CD4-positive, CD25-positive, alpha-beta regulatory T cell (primary cell): ENCODE measurements around the gene IGSF9. TPM values are rescaled to one million over a fixed set of nuclear protein-coding genes. Genes with fewer than 3 reads are reported as not detected.
A peak's percentile ranks its signal among the peaks of the same experiment; 100 is the strongest.

Experiments used
- ATAC-seq, 2 donors: fragments of 150-1000 bp; cut with Tn5 transposase; one replicate each; pipeline ENCODE4 v1.10.0; 2021; ENCODE audit warnings: low read depth in 2 of 2, moderate number of reproducible peaks in 2 of 2, moderate library complexity in 1 of 2
- DNase-seq, 3 donors: peaks; one replicate each; pipeline versions ENCODE4 v3.0.0 to v3.0.0-alpha.2; 2012 to 2022; ENCODE audit warnings: mixed read lengths in 1 of 3
- H3K27ac ChIP-seq: one replicate; pipeline ENCODE4 v1.7.0; 2013; ENCODE audit warnings: mild to moderate bottlenecking, low read length; ENCODE audit not compliant: insufficient read depth, poor library complexity, severe bottlenecking
- H3K27me3 ChIP-seq: one replicate; pipeline ENCODE4 v1.7.0; 2013; ENCODE audit warnings: low read length; ENCODE audit not compliant: control insufficient read depth, insufficient read depth
- H3K36me3 ChIP-seq: one replicate; pipeline ENCODE4 v1.7.0; 2013; ENCODE audit warnings: mild to moderate bottlenecking, low read length, moderate library complexity; ENCODE audit not compliant: control insufficient read depth, insufficient read depth
- H3K4me1 ChIP-seq: 2 replicates; pipeline ENCODE4 v1.7.0; 2013; ENCODE audit warnings: mild to moderate bottlenecking, low read length; ENCODE audit not compliant: insufficient read depth, control insufficient read depth, poor library complexity, severe bottlenecking
- H3K4me3 ChIP-seq: one replicate; pipeline ENCODE4 v1.7.0; 2013; ENCODE audit warnings: low read depth, mild to moderate bottlenecking, low read length, moderate library complexity
- H3K9me3 ChIP-seq, 2 experiments: 1 replicate in 1 of 2; 2 replicates in 1 of 2; pipeline ENCODE4 v1.7.0; 2013; ENCODE audit warnings: low read length in 2 of 2, mild to moderate bottlenecking in 1 of 2, moderate library complexity in 1 of 2; ENCODE audit not compliant: control insufficient read depth in 2 of 2
- H3K27ac Mint-ChIP-seq, 3 donors: one replicate each; pipeline ENCODE4 v1.8.0; 2020 to 2022; ENCODE audit warnings: mild to moderate bottlenecking in 3 of 3, mixed read lengths in 3 of 3, moderate library complexity in 2 of 3
- H3K27me3 Mint-ChIP-seq: one replicate; pipeline ENCODE4 v1.8.0; 2022; ENCODE audit warnings: mild to moderate bottlenecking, mixed read lengths
- H3K36me3 Mint-ChIP-seq: one replicate; pipeline ENCODE4 v1.8.0; 2020; ENCODE audit warnings: mixed read lengths
- H3K4me1 Mint-ChIP-seq, 4 donors: one replicate each; pipeline ENCODE4 v1.8.0; 2020 to 2022; ENCODE audit warnings: mixed read lengths in 4 of 4, mild to moderate bottlenecking in 1 of 4
- H3K4me3 Mint-ChIP-seq, 4 donors: one replicate each; pipeline ENCODE4 v1.8.0; 2020 to 2022; ENCODE audit warnings: mild to moderate bottlenecking in 4 of 4, mixed read lengths in 4 of 4, moderate library complexity in 3 of 4
- H3K9me3 Mint-ChIP-seq, 7 donors: one replicate each; pipeline ENCODE4 v1.8.0; 2020 to 2022; ENCODE audit warnings: mixed read lengths in 7 of 7, mild to moderate bottlenecking in 3 of 7, moderate library complexity in 2 of 7
- polyA plus RNA-seq, 4 donors: library from polyadenylated mRNA; unstranded; fragments of 300-500 nt; fragmentation: Illumina TruSeq; gene quantifications; one replicate each; pipeline ENCODE4 v1.2.3, GENCODE V29; 2021
- total RNA-seq: library from RNA; stranded (reverse); gene quantifications from one replicate; pipeline ENCODE4 v1.2.3, GENCODE V29; 2022

Gene IGSF9
- total and polyA plus RNA-seq, 5 donors from 2014 or later: 0.23 TPM; not detected in 4

DNA sequence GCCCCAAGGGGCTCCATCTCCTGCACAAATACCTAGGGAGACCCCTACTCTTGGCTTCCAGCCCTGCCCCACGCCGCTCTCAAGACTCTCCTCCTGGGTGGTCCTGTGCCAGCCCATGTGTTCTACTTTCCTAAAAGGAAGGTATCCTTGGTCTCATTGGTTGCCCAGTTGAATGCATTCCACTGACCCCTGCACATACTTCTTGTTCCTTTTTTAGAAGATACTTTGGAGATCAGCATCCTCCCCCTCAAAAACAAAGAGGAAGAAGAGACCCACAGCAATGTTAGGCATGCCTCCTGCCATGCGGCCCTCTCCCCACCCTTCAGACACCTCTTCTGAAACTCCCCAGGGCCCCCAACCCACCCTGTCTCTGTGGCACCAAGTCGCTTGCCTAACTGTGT lies 4.6 kb upstream of the IGSF9 start:
- Histone ChIP-seq H3K36me3 (no peaks in the 10 kb centered on the region), H3K27me3 (peaks cover 15% of the 10 kb centered on the region), H3K4me1 (peaks cover 6% of the 10 kb centered on the region), H3K9me3 (no peaks in the 10 kb centered on the region), H3K27ac (no peak overlapping the region), H3K4me3 (no peak overlapping the region)
- no peaks in the 10 kb centered on the region for H3K36me3 Mint-ChIP-seq
- peaks cover 0 to 12% (median 0%) of the 10 kb centered on the region in 4 donors for H3K4me1 Mint-ChIP-seq
- H3K4me3 Mint-ChIP-seq: no peak overlapping the region
- no peak overlapping the region for H3K27ac Mint-ChIP-seq
- DNase-seq (no peak), ATAC-seq (no peak)
- H3K9me3 Mint-ChIP-seq: peaks cover 0 to 4% (median 0%) of the 10 kb centered on the region in 7 donors
- peaks cover 48% of the 10 kb centered on the region for H3K27me3 Mint-ChIP-seq

DNA sequence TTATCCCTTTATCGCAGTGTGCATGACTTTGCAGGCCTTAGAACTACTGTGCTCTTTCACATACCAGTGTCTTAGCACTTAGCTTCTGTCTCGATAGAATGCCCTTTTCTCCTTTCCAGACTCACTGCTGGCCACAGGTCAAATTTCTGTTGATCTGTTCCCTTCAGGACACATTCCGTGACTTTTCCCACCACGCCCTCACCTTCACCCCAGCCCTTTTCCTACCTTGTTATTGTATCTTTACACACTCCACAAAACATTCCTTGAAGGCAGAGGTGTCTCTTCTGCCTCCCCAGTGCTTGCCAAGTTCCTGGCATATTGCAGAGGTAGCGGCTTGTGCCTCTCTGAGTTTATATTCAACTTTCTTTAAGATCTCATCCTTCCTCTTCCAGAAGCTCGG lies 3.7 kb upstream of the IGSF9 start:
- ATAC-seq (no peak), DNase-seq (no peak)
- H3K27ac Mint-ChIP-seq: no peak overlapping the region
- no peaks in the 10 kb centered on the region for H3K9me3 ChIP-seq
- peaks cover 50% of the 10 kb centered on the region for H3K27me3 Mint-ChIP-seq
- no peaks in the 10 kb centered on the region for H3K36me3 Mint-ChIP-seq
- no peak overlapping the region for H3K4me3 Mint-ChIP-seq
- no peak overlapping the region for H3K4me3 ChIP-seq
- H3K27me3 ChIP-seq: peaks cover 20% of the 10 kb centered on the region
- peaks cover 0 to 4% (median 0%) of the 10 kb centered on the region in 7 donors for H3K9me3 Mint-ChIP-seq
- H3K4me1 ChIP-seq: peaks cover 8% of the 10 kb centered on the region
- peaks cover 0 to 15% (median 0%) of the 10 kb centered on the region in 4 donors for H3K4me1 Mint-ChIP-seq
- H3K36me3 ChIP-seq: no peaks in the 10 kb centered on the region
- H3K27ac ChIP-seq: no peak overlapping the region

DNA sequence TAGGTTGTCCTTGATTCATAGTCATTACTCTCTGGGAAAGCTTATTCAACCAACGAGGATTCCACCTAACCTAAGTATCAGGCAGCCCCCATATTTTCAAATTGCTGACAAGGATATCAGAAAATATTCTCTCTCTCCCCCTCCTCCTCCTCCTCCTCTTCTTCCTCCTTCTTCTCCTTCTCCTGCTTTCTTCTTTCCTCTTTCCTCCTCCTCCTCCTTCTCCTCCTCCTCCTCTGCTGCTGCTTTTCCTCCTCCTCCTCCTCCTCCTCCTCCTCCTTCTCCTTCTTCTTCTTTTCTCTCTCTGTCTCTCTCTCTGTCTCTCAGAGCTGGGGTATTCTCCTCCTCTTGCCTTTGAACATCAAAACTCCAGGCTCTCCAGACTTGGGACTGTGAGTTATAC lies 2.5 kb upstream of the IGSF9 start:
- Mint-ChIP-seq H3K9me3 (peaks cover 0 to 3% (median 0%) of the 10 kb centered on the region in 7 donors), H3K27ac (no peak overlapping the region), H3K4me3 (no peak overlapping the region), H3K36me3 (no peaks in the 10 kb centered on the region), H3K4me1 (peaks cover 0 to 15% (median 0%) of the 10 kb centered on the region in 4 donors), H3K27me3 (peaks cover 53% of the 10 kb centered on the region)
- no peaks in the 10 kb centered on the region for H3K36me3 ChIP-seq
- H3K4me1 ChIP-seq: peaks cover 8% of the 10 kb centered on the region
- no peak for DNase-seq
- peaks cover 20% of the 10 kb centered on the region for H3K27me3 ChIP-seq
- H3K4me3 ChIP-seq: no peak overlapping the region
- H3K27ac ChIP-seq: no peak overlapping the region
- ATAC-seq: no peak
- no peaks in the 10 kb centered on the region for H3K9me3 ChIP-seq

DNA sequence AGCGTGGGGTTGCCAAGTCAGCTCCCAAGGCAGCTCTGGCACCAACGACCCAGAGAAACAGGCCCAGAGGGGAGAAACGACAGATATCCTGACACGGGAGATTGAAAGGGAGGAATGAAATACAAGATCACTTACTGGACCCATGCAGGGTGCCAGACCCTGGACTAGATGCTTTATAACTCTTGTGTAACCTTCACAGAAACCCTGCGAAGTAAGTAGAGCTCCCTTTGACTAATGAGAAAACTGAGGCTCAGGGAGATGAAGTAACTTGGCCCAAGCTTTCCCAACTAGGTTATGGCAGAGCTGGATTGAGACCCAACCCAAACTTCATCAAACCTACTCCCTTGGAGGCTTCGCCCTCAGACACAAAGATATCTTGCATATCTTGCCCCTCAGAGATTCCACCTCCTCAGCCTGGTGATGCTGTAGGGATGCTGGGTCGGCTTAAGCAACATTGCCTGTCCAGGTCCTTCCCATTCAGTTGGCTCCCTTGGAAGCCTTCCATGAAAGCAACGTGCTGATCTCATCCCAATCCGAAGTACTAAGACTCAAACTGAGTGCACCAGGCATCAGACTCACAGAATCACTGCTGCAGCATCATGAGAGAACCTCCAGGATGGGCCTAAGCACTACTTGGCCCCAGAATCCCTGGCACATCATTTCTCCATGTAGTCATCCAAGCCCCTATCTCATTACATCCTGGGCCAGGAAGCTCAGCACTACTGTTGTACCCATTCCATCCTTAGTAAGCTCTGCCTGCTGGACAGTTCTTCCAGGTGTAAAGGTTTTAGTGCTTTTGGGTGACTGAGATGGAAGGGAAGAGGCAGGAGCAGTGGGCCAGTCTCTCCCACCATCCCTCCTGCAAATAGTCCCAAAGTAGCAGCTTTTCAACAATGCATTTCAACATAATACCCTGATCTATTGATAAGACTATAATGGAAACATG lies 1.1 kb upstream of the IGSF9 start:
- Mint-ChIP-seq H3K4me1 (peaks cover 0 to 15% (median 0%) of the 10 kb centered on the region in 4 donors), H3K27ac (no peak overlapping the region), H3K36me3 (no peaks in the 10 kb centered on the region), H3K27me3 (peaks cover 48% of the 10 kb centered on the region), H3K9me3 (peaks cover 0 to 3% (median 0%) of the 10 kb centered on the region in 7 donors), H3K4me3 (peak overlapping the region in 2 of 4 donors; percentile 30 to 46)
- H3K36me3 ChIP-seq: no peaks in the 10 kb centered on the region
- ATAC-seq (no peak), DNase-seq (no peak)
- peaks cover 18% of the 10 kb centered on the region for H3K27me3 ChIP-seq
- H3K9me3 ChIP-seq: no peaks in the 10 kb centered on the region
- peaks cover 8% of the 10 kb centered on the region for H3K4me1 ChIP-seq
- H3K4me3 ChIP-seq: no peak overlapping the region
- H3K27ac ChIP-seq: no peak overlapping the region

DNA sequence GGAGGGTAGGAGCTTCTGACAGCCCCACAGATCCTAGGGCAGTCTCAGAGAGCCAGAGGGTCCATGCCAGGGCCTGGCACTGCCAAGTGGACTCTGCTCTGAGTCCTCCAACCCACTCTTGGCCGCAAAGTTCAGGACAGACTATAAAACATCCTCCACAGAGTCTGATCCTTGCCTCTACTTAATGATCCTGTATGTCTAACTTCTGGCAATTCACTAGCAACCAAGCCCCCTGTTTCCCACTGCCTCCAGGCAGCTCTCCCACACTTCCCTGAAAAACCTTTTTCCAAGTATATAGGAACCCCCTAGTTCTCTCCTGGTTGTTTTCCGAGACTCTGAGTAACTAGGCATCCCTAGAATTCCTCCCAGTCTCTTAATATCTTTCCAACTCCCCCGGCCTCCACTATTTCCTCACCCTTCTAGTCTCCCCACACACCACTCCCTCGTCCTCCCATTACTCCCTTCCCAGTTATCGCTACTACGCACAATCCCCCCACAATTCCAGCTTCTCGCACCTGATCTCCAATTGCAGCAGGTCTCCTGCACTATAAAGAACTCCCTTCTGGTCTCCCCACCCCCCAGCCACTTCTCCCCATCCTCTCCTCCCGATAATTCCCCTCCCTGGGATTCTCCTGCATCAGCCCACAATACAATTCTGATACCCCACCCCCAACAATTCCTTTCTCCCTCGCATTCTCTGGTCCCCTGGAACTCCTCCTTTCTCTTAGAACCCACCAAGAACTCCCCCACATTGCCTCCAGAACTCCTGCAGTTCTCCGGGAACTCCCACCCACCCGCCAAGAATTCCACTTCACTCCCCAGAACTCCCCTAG lies 574 bp downstream of the IGSF9 start:
- no peak for ATAC-seq
- Mint-ChIP-seq H3K4me3 (peak overlapping the region in 2 of 4 donors; percentile 66 to 86), H3K27me3 (peaks cover 52% of the 10 kb centered on the region), H3K4me1 (peaks cover 0 to 15% (median 0%) of the 10 kb centered on the region in 4 donors), H3K27ac (peak overlapping the region in 1 of 3 donors; percentile 80), H3K9me3 (peaks cover 0 to 3% (median 0%) of the 10 kb centered on the region in 7 donors), H3K36me3 (no peaks in the 10 kb centered on the region)
- Histone ChIP-seq H3K27ac (no peak overlapping the region), H3K36me3 (no peaks in the 10 kb centered on the region), H3K4me3 (no peak overlapping the region), H3K4me1 (peaks cover 8% of the 10 kb centered on the region), H3K9me3 (no peaks in the 10 kb centered on the region), H3K27me3 (peaks cover 18% of the 10 kb centered on the region)
- no peak for DNase-seq

DNA sequence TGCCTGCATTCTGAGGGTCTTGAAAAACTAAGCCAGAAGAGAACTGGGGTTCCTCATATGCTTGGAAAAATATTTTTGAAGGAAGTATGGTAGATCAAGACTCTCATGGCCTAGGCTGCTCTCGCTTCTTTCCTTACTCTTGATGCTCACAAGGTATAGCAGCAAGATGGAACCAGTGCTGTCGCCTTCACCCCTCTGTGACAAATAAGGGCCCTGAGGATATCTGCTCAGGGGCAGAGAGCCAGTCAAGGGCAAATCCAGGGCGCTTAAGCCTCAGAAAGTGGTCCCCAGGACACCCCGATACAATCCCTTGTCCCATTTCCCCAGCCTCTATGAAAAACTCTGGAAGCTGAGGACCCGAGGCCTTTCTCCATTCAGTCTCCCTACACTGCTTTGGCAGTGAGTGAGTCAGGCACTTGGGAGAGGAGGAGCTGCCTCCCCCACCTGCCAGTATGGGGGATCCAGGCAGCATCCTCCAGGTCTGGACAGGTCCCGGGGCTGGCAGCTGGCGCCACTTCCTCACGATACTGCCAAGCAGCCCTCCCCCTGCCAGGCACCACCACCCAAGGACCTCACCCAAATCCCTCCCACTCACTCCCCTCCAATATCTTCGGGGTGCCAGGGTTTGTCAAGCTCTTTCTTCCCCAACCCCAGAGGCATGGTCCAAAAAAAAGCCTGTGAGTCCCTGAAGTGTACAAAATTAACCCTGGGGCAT lies 1.3 kb downstream of the IGSF9 start:
- H3K27me3 ChIP-seq: peaks cover 18% of the 10 kb centered on the region
- no peak overlapping the region for H3K4me3 ChIP-seq
- Mint-ChIP-seq H3K9me3 (peaks cover 0 to 3% (median 0%) of the 10 kb centered on the region in 7 donors), H3K4me3 (no peak overlapping the region), H3K27ac (no peak overlapping the region), H3K36me3 (peaks cover 2% of the 10 kb centered on the region), H3K4me1 (peaks cover 0 to 15% (median 0%) of the 10 kb centered on the region in 4 donors), H3K27me3 (peaks cover 57% of the 10 kb centered on the region)
- ATAC-seq (no peak), DNase-seq (no peak)
- H3K4me1 ChIP-seq: peaks cover 8% of the 10 kb centered on the region
- H3K9me3 ChIP-seq: no peaks in the 10 kb centered on the region
- no peak overlapping the region for H3K27ac ChIP-seq
- H3K36me3 ChIP-seq: no peaks in the 10 kb centered on the region

DNA sequence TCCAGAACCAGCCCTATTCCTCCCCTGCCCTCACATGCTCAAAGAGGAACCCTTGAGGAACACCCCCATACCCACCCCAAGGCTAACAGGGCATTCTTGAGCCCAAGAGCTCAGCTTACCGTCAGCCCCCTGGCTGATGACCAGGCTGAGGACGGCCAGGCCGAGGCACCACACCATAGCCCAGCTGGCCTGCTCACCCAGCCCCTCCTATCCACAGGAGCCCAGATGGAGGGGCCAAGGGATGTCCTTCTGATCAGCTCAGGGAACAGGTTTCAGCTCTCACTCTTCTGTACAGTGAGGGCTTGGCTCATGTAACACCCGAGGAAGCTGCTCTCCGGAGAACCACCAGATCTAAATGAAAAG lies 2.2 kb downstream of the IGSF9 start:
- Mint-ChIP-seq H3K4me1 (peaks cover 0 to 18% (median 0%) of the 10 kb centered on the region in 4 donors), H3K36me3 (peaks cover 5% of the 10 kb centered on the region), H3K27me3 (peaks cover 56% of the 10 kb centered on the region), H3K9me3 (peaks cover 0 to 3% (median 0%) of the 10 kb centered on the region in 7 donors), H3K27ac (no peak overlapping the region), H3K4me3 (no peak overlapping the region)
- peaks cover 18% of the 10 kb centered on the region for H3K27me3 ChIP-seq
- H3K9me3 ChIP-seq: no peaks in the 10 kb centered on the region
- DNase-seq: no peak
- H3K27ac ChIP-seq: no peak overlapping the region
- ATAC-seq: no peak
- no peak overlapping the region for H3K4me3 ChIP-seq
- H3K36me3 ChIP-seq: no peaks in the 10 kb centered on the region
- H3K4me1 ChIP-seq: peaks cover 8% of the 10 kb centered on the region
